K562 (cell line): ENCODE data around the gene HNRNPA3.
"Not testable (repeated sequence)": the region's sequence is repeated elsewhere in the genome, so short reads cannot be mapped to it uniquely, and the experiment has no call there.

Experiments
- BRCA1 ChIP-seq, 2 experiments: fragments of 450-650 bp in 1 of 2; sonication (generic) in 1 of 2; formaldehyde crosslinking in 1 of 2; IDR thresholded peaks; 2 replicates each; pipeline versions ENCODE4 v1.5.0 to v1.6.1; 2017 to 2020; ENCODE audit warnings: mild to moderate bottlenecking in 1 of 2, missing genetic modification reagents in 1 of 2
- CTCF ChIP-seq, 3 experiments: IDR thresholded peaks in 2 of 3; conservative IDR thresholded peaks in 1 of 3; 2 replicates each; pipeline ENCODE4 v1.5.1; 2011 to 2012; ENCODE audit warnings: low read length in 3 of 3, mild to moderate bottlenecking in 3 of 3, control low read depth in 2 of 3, improper control_type of control experiment in 1 of 3, inconsistent platforms in 1 of 3, low read depth in 1 of 3, mixed read lengths in 1 of 3, moderate library complexity in 1 of 3; ENCODE audit not compliant: insufficient read depth in 2 of 3
- ZNF766 ChIP-seq: fragments of 200-800 bp; sonication (Bioruptor generic); conservative IDR thresholded peaks from 2 replicates; pipeline ENCODE4 v1.6.1; 2016; ENCODE audit warnings: missing genetic modification characterization, missing compliant biosample characterization

- not testable (repeated sequence) for TF ChIP-seq ZNF766 (CRISPR knock-in tag); BRCA1 (IDR thresholded peaks at IDR 0.05); BRCA1 (CRISPR knock-in tag; IDR thresholded peaks at IDR 0.05); CTCF (IDR thresholded peaks at IDR 0.05 in 2 of 3, conservative IDR thresholded peaks at IDR 0.05 in 1 of 3; ENCODE audit: insufficient read depth in 2 of 3, low read depth in 1 of 3, low read length in 3 of 3)
Observed at GRCh38 chr2:177246523-177247030, 34.0 kb downstream of the HNRNPA3 start.
